GM19455 (cell line): ENCODE measurements around the gene RUNX1.

Experiments used
- ATAC-seq: cut with Tn5 transposase; IDR thresholded peaks from one replicate; pipeline ENCODE4 v1.9.1; 2021; ENCODE audit not compliant: unreplicated experiment

Gene RUNX1

DNA sequence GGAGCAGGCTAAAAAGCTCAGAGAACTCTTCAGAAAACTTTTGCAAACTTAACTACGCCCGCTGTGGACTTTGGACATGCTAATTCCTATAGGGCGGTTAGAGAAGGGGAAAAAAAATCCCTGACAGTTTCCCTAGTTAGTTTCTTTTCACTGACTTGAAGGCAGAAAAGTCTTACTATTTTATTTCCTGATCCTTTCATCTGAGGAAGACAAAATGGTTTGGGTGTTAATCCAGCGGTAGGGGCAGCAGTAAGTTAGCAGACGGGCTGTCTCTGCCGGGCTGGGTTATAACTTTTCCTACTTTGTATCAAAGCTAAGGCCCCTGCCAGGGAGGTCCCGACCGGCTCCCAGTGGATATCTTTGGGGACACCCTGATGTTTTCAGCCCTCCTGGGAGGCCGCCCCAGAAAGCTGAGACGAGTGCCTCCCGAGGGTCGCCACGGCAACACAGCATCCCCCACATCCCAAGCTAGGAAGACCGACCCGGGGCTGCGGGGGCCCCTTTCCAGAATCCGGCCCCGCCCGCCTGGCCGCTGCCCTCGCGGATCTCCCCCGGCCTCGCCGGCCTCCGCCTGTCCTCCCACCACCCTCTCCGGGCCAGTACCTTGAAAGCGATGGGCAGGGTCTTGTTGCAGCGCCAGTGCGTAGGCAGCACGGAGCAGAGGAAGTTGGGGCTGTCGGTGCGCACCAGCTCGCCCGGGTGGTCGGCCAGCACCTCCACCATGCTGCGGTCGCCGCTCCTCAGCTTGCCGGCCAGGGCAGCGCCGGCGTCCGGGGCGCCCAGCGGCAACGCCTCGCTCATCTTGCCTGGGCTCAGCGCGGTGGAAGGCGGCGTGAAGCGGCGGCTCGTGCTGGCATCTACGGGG lies 162.6 kb downstream of the RUNX1 start:
- no peak for ATAC-seq

DNA sequence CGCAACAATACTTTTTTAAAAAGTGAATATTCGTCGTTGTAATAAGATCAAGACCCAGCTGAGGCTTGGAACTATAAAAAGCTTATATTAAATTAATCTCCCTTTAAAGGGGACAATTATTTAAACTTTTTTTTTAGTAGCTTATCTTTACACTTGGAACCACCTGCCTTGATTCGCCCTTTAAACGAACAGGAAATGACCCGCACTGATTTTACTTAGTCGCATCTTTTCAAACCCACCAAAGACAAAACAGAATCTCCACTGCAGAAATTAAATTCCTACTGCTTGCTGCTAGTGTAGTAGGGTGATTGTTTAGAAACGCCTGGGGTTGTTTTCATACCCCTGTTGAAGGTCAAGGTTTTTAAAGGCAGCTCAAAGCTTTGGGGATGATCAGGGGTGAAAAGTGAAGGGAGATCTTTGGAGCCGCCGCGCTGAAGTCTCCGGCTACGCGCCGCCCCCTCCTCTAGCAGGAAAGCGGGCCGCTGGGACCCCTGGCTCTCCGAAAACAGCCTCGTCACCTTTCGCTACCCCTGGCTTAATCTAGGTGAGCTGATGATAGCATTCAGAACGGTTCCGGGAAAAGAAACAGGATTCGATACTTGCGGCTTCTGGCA lies 163.4 kb downstream of the RUNX1 start:
- no peak for ATAC-seq

DNA sequence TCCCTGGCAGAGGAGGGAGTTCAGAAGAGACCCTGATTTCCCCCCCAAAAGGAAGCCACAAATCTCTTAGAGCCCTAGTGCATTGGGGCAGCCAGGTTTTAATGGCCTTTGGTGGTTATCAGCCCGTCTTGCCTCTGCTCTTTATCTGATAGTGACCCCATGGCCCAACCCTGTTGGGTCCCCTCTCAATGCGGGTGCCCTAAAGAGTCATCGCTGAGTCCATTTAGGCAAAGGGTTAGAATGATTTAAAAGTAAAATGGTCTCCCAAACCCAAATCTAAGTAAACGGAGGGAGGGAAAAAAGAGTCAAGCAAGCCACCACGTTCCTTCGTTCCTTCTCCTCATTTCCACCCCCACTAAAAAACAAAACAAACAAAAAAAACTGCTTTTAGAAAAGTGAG lies 164.0 kb downstream of the RUNX1 start:
- no peak for ATAC-seq

DNA sequence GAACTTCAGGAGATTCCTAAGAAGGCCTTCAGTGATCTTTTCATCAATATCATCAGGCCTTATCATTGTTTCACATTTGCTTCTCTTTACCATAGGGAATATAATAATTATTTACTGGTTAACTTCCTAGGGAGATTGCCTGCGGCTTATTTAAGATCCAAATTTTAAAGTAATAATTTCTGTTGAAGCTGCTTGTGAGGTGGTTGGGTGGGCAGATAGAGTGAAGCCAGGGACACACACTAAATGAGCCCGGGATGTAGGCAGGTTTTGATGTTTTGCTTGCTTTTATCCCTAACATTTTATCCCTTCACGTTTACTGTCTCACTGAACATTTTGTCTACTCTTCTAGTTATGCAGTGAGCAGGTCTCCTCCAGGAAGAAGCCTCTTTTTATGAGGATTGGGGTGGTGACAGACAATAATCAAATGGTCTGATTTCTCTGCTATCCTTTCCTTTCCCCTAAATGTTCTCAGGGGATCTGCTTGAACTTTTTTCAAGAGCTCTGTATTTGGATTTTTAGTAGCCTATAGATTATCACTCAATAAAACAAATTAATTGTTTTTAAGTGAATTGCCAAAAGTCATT lies 164.7 kb downstream of the RUNX1 start:
- no peak for ATAC-seq

DNA sequence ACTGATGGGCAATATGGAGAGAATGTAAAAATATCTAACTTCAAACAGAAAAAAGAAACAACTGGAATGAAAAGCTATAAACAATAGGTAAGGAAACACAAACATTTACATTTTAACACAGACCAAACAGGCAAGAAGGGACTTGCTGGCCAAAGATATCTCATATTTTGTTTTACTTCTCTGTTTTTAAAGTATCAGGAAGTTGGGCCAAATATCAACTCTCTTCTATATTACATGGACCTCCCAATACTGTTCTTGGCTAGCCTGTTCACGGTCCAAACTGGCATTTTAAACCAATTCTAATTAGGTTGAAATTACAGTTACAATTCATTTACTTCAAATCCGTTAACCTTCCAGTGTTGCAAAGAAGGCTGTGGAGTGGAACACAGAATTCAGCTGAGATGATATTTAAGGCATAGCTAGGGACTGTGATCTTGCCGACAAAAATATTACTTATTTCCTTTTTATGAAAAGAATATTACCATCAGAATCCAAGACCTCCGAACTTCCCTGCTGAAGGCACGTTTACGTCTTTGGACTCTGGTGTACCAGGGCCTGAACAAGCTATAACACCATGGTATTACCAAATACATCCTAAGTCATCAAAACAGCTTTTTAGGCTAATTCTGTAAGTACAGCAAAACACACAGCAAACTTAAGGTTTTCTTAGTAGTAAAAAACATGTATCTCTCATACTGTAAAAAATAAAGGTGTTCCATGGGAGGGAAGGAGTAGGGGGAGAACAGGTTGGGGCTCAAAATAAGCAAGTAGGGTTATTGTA lies 165.4 kb downstream of the RUNX1 start:
- no peak for ATAC-seq

DNA sequence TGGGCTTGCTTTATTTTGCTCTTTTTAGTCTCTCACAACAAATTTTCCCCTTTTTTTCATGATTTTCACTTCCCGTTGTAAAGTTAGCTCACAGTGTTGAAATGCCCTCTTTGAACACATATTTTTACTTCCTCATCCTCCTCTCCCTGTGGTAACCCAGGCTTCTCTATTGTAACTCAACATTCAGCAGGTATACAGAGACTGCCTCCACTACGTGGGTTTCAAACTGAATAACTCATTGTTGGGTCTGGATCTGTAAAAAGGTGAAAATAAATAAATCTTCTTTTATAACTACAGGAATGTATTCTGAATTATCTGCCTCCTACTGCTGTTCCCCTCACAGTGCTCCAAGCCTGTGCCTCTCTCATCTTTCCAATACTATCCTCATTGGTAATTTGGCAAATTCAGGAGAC lies 166.4 kb downstream of the RUNX1 start:
- no peak for ATAC-seq

DNA sequence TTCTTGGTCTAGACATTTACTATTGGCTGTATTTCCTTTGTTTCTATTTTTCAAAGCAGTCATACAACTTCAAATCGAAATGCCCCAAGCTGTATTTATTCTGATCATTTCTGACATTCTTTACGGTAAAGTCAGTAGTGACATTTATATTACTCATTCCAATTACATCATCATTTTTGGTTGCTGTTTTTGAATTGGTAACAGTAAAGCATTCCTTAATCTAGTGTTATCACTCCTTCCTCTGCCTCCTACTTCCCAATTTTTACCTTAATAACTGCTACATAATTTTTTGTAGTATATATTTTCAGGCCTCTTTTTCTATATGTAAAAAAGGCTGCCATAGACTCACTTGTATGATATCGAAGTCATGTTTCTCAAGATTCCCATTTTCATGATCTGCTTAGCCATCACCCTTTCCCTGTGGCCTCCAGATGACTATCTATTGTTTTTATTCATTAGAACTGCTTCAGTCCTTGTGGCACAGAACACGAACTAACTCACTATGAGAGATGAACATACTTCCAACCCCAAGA lies 167.2 kb downstream of the RUNX1 start:
- no peak for ATAC-seq

DNA sequence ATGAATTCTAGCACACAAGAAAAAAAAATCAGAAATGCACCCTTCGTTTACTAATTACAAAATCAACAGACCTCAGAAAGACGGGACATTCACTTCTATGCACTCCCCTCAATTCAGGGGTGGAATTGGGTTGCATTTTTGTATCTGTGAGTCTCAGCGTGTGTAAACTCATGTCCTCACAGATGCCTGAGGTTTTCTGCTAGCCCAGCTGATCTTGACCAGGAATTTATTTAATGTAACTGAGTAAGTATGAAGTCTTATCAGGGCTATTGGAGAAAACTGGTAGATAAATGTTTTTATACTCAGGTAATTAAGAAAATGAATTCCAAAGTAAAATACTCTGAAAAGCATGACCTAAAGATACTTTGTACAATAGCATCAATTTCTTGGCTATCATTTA lies 167.7 kb downstream of the RUNX1 start:
- no peak for ATAC-seq

DNA sequence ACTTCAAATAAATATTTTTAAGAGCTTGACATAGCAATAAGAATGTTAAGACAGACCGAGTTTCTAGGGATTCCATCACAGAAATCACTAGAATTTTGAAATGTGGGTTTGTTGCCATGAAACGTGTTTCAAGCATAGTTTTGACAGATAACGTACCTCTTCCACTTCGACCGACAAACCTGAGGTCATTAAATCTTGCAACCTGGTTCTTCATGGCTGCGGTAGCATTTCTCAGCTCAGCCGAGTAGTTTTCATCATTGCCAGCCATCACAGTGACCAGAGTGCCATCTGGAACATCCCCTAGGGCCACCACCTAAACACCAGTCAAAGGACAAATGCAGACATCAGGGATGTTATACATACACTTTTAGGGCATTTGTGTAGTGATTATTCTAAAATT lies 168.7 kb downstream of the RUNX1 start:
- ATAC-seq = no peak

DNA sequence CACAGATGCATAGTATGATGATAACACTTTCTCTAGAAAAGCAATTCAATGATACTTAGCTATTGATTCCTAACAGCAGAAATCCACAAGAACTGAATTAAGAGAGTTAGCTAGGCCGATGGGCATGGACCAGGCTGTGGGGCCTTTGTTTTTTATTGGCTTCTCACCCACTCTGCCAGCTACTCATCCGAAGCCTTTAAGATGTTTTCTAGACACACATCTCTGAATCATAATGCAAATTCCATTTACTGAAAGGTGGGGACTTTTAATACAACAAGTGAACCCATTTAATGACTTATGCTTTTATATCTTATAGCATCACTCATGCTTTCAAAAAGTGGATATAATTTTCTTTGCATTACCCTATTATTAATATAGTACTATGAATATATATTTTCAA lies 170.2 kb downstream of the RUNX1 start:
- ATAC-seq = no peak

DNA sequence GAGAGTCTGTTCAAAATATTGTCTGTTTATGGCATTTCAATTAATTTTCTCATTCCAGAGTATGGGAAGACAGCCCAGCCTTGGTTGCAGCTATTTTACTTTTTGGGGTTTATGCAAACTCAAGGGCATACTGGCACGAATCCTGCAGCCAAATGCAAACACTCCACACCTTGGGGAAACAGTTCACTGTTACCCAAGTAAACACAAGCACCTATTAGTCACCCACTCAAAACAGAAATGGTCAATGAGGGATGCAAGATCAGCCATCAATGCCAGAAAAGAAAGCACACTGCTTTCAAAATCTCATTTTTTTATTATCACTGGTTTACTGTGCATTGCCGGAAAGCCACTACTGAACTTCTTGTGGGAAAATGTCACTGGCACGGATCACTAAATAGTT lies 170.6 kb downstream of the RUNX1 start:
- ATAC-seq = no peak

DNA sequence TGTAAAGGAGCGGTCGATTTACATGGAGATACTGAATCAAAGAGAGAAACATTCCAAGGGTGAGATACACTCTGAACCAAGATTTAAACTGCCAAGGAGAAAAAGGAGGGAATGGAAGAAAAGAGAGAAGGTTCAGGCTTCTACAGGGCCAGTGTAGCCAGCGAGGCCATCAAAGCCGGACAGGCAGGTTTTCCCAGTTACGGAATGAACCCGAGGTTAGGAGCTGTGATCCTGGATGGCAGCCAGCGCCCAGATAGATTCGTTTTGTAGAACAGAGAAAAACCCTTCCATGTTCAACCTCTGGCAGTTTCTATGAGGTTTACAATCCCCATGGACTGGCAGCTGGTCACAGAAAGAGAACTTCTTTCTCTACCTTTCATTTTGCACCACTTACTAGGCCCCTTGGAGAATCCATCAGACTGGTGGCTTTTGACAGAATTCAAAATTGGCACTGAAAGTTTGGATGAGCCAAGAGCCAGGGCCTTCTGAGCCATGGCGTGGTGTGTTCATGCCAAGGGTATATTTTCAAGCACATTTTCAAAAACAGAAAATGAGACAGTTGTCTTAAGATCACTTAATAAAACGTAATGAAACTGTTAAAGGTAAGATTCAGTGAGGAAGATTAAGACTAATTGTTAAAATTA lies 171.5 kb downstream of the RUNX1 start:
- no peak for ATAC-seq

DNA sequence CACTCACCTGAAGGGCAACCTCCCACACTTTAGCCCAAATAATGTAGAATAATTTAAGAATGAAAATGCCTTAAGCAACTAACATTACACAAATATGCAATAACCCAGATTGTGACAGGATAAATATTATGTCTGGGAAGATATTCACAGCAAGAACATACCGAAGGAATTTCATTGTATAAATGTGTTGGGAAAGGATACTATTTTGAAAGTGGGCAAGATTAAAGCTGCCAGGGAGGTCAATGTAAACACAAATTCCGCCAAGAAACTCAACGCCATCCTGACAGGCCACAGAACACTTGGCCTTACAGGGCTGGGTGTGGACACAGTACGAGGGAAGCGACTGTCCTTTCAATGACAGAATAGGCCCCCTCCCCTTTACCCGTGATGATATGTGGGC lies 173.3 kb downstream of the RUNX1 start:
- no peak for ATAC-seq

DNA sequence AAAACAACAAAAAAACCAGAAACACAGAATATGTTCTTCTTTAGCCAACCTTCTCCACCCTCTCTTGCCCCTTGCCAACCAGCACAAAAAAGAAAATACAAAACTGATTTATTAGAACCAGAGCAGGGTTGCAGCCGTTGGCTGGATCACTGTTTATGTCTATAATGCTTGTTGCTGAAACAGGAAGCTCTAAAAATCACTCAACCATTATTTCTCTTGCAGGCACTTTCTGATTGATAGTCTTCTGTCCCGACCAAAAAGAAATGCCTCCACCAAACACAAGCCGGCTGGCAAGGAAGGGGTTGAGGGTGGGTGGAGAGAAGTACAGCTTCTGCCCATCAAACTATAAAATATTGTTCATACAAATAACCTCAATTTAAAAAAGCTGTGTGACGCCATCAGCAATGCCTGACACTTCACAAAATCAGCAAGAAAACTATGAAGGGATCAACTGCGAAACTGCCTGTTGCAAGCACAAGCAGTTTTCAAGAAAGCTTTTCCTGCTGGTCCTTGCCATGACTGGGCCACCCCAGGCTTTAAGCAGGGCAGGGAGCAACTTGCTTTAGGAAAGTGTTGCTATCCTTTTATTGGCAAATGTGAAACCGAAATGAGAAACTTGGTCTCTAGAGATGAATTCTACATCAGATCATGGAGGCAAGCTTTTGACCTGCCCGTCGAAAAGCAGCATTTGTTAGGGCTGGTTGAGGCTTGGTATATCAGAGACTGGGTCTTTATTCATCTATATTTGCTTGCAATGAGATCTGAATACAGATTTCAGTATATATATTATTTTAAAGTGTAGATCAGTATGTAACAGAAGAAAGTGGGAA lies 174.2 kb downstream of the RUNX1 start:
- no peak for ATAC-seq

DNA sequence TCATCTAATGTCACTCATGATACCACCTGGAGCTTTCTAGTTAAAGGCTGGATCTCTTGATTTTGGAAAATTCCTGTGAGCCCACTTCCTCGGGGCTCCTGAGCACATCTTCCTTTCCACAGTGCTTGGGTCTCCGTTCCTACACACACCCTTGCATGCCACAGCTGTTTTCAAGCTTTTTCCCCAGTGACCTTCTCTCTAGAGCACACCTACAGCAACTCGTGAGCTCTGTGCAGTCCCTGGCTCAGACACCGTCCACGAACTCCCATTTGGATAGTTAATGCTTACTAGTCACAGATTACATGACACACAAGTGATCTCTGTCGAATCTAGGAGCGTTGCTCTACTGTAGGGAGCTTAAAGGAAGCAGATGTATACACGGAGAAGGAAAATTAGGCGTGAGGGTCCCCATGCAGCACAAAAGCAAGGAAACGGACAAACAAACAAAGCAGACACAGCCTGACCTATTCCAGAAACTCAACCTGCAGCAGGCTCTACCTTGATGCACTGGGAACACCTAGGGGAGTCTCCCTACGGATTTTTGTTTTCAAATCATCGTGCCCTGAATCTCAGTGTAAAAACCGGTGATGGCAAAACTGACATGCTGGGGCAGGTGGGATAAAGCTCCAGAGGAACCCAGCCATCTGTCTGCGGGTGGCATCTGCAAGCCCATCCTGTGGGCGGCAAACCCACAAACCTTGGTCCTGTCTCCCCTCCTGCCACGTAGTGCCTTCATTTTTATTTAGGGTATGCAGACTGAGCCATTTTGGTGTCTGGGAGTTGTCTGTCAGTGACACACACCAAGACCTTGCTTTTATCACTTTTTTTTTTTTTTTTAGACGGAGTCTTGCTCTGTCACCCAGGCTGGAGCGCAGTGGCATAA lies 177.8 kb downstream of the RUNX1 start:
- ATAC-seq = no peak

DNA sequence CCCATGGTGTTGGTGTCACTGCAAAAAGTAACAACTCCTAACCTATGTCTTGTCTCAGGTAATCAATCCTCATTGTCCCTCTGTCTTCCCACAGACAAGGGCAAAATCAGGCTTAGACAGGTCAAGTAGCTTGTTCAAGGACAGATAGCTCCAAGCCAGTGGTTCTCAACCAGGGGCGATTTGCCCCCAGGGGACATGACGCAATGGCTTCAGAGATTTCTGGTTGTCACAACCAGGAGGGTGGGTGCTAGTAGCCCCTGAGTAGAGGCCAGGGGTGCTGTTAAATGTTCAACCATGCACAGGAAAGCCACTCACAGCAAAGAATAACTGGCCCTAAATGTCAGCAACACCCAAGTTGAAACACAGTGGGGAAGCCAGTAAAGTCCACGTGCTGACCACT lies 178.9 kb downstream of the RUNX1 start:
- no peak for ATAC-seq

DNA sequence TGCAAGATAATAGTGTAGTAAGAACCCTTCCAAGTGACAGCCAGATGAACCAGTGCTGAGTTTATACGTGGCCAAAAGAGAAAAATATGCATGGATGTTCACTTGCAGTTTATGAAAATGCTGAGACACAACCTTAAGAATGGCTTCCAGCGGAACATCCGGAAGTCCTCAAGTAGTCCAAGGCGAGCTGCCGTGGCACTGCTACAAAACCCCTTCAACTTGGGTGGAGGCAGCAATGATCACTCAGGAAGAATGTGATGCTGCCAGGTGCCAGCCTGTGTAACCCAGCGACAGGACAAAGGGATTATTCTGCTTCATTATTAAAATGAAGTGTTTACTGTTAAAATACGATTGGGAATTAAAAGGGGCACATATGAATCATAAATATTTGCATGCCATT lies 179.6 kb downstream of the RUNX1 start:
- ATAC-seq = no peak

DNA sequence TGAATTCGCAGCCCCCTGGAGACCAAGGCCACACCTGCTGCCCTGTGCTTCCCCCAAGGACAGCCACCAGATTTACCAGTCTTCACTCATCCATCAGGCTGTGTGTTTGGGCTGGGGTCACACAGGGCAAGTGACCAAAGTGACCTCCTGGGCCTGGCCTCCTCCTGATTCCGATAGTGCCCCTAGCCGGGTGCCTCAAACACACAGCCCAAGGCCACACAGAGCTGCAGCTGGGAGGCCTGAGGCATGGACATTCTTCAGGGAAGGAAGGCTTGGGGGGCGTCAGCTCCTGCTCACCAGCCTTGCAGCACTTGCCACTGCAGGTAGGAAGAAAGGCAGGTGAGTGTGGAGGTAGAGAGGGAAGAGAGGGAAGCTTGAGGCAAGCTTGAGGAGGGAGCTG lies 181.3 kb downstream of the RUNX1 start:
- ATAC-seq = no peak
